CD4-positive, alpha-beta T cell (primary cell): Measurements from ENCODE around the gene AFF2. TPM values are rescaled to one million over a fixed set of nuclear protein-coding genes. Genes with fewer than 3 reads are reported as not detected.

Experiments used
- ATAC-seq: fragments of 200-7000 bp; cut with Tn5 transposase; one replicate; pipeline ENCODE4 v1.10.0; 2022; ENCODE audit warnings: mild to moderate bottlenecking; ENCODE audit not compliant: poor library complexity
- CTCF ChIA-PET: fragments of 350-600 bp; sonication (Branson Sonifier 250); formaldehyde crosslinking; loops from one replicate; lab custom pipeline; 2021; ENCODE audit warnings: antibody characterized with exemption, inconsistent platforms; lab: Charles Lee
- POLR2A ChIA-PET: fragments of 350-600 bp; sonication (Branson Sonifier 250); formaldehyde crosslinking; loops from one replicate; lab custom pipeline; 2021; ENCODE audit warnings: antibody characterized with exemption, inconsistent platforms; lab: Charles Lee
- DNase-seq, 14 experiments: peaks; one replicate each; pipeline ENCODE4 v3.0.0-alpha.2; 2013 to 2020; ENCODE audit warnings: mixed read lengths in 2 of 14
- H3K27ac ChIP-seq, 2 donors: one replicate each; pipeline versions ENCODE4 v1.5.1 to v1.7.0; 2013; ENCODE audit warnings: low read length in 2 of 2, low read depth in 1 of 2, mild to moderate bottlenecking in 1 of 2
- H3K27me3 ChIP-seq, 2 experiments: 1 replicate in 1 of 2; 2 replicates in 1 of 2; pipeline versions ENCODE4 v1.6.1 to v1.7.0; 2013; ENCODE audit warnings: low read length in 2 of 2, control low read depth in 1 of 2, mild to moderate bottlenecking in 1 of 2, moderate library complexity in 1 of 2; ENCODE audit not compliant: insufficient read depth in 2 of 2, control insufficient read depth in 1 of 2
- H3K36me3 ChIP-seq: one replicate; pipeline ENCODE4 v1.6.1; 2013; ENCODE audit warnings: low read length, control low read depth; ENCODE audit not compliant: insufficient read depth
- H3K4me1 ChIP-seq: one replicate; pipeline ENCODE4 v1.6.1; 2013; ENCODE audit warnings: low read length, control low read depth; ENCODE audit not compliant: insufficient read depth
- H3K4me3 ChIP-seq: one replicate; pipeline ENCODE4 v1.5.1; 2013; ENCODE audit warnings: mild to moderate bottlenecking, low read length, moderate library complexity
- H3K9me3 ChIP-seq, 2 experiments: 1 replicate in 1 of 2; 2 replicates in 1 of 2; pipeline versions ENCODE4 v1.6.1 to v1.7.0; 2013; ENCODE audit warnings: low read length in 2 of 2, mild to moderate bottlenecking in 2 of 2, control low read depth in 1 of 2, moderate library complexity in 1 of 2; ENCODE audit not compliant: control insufficient read depth in 1 of 2, insufficient read depth in 1 of 2
- H3K27ac Mint-ChIP-seq: one replicate; pipeline ENCODE4 v1.8.0; 2020; ENCODE audit warnings: mixed read lengths
- H3K27me3 Mint-ChIP-seq: one replicate; pipeline ENCODE4 v1.8.0; 2021; ENCODE audit warnings: mixed read lengths
- H3K36me3 Mint-ChIP-seq: one replicate; pipeline ENCODE4 v1.8.0; 2021; ENCODE audit warnings: low read depth, mixed read lengths
- H3K4me1 Mint-ChIP-seq: one replicate; pipeline ENCODE4 v1.8.0; 2021; ENCODE audit warnings: low read depth, mixed read lengths
- H3K4me3 Mint-ChIP-seq: one replicate; pipeline ENCODE4 v1.8.0; 2020; ENCODE audit warnings: mild to moderate bottlenecking, mixed read lengths
- H3K9me3 Mint-ChIP-seq: one replicate; pipeline ENCODE4 v1.8.0; 2020; ENCODE audit warnings: mixed read lengths
- intact Hi-C, 2 experiments: fragments of 100-400 bp; cut with DNase I in 1 of 2; cut with micrococcal nuclease in 1 of 2; formaldehyde crosslinking; loops; one replicate each; pipeline versions ENCODE4 v1.15.1 to v1.9.0; 2023 to 2025; cut with DNase I, micrococcal nuclease
- total RNA-seq, 174 experiments: library from RNA in 2 of 174; stranded (reverse) in 2 of 174; gene quantifications; one replicate each; pipeline ENCODE4 v1.2.3 and lab custom pipeline; 2021 to 2026
- TF ChIP-seq, protein P1 (sequence below): fragments of 200-600 bp; IDR thresholded peaks from one replicate; pipeline ENCODE4 v1.8.0; 2022; ENCODE audit warnings: antibody characterized with exemption, mild to moderate bottlenecking

Gene AFF2
- total RNA-seq, 2 experiments from 2014 or later: 5.9 to 6.2 TPM

DNA sequence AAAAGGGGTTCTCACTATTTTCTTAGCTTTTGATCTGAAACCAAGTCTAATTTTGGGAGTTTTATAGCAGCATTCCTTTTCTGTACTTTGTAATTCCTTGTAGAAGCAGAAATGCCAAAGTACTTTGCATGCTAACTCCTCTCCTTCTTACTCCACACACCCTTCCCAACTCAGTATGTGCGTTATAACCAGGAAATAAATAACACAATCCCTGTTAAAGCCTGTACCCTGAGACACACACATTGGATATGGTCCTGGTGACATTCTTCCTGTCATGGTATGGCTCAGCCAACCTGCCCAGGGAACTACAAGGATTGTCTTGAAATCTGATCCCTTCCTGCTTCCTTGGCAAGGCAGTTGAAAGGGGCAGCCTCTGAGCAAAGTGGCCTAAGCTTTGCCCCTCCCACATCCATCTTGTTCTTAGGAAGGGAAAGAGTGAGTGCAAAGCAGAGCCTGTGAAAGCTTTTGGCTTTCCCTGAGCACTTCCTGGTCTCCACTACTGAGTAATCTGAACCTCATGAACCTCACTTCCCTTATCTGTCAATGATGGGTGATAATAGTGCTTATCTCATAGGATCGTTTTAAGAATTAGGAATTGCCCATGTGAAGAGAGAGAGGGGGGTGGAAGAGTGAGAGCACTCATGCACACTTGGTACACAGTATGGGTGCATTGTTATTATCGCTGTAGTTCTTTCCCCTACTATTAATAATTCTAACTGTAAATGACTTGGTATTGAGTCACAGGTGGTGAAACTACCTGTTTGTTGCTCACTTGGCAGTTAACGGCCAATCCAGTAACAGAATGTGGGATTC is 109.3 kb downstream of the AFF2 start:
- intact Hi-C loops: no loop called here
- Mint-ChIP-seq H3K4me1 (no peaks in the 10 kb centered on the region), H3K27me3 (no peaks in the 10 kb centered on the region), H3K9me3 (peaks cover 5% of the 10 kb centered on the region), H3K4me3 (no peak overlapping the region), H3K27ac (no peak overlapping the region), H3K36me3 (peaks cover 5% of the 10 kb centered on the region)
- no peak overlapping the region for H3K4me3 ChIP-seq
- peak in 1 of 14 experiments; percentile 1 for DNase-seq
- no peak overlapping the region for H3K27ac ChIP-seq
- H3K27me3 ChIP-seq: no peaks in the 10 kb centered on the region
- no peaks in the 10 kb centered on the region for H3K4me1 ChIP-seq
- ATAC-seq: no peak
- POLR2A ChIA-PET: no interaction called here
- H3K36me3 ChIP-seq: no peaks in the 10 kb centered on the region
- CTCF ChIA-PET: no interaction called here
- H3K9me3 ChIP-seq: no peaks in the 10 kb centered on the region
- TF ChIP-seq, protein P1, sequence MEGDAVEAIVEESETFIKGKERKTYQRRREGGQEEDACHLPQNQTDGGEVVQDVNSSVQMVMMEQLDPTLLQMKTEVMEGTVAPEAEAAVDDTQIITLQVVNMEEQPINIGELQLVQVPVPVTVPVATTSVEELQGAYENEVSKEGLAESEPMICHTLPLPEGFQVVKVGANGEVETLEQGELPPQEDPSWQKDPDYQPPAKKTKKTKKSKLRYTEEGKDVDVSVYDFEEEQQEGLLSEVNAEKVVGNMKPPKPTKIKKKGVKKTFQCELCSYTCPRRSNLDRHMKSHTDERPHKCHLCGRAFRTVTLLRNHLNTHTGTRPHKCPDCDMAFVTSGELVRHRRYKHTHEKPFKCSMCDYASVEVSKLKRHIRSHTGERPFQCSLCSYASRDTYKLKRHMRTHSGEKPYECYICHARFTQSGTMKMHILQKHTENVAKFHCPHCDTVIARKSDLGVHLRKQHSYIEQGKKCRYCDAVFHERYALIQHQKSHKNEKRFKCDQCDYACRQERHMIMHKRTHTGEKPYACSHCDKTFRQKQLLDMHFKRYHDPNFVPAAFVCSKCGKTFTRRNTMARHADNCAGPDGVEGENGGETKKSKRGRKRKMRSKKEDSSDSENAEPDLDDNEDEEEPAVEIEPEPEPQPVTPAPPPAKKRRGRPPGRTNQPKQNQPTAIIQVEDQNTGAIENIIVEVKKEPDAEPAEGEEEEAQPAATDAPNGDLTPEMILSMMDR: no peak

DNA sequence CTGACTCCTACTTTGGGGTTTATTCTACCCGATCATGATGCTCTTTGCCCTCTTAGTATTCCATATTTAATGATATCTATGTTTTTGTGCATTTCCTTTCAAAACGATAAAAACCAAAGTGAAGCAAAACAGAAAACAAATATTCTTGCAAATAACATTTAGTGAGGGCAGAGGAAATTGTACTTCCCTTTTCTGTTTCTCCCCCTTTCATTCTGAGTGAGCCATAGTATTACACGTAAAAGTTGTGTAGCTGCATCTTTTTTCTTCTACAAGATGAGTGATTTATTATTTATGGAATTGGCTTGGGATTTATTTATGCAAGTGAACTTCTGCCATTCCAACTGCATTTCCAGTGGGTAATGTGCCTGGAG is 109.9 kb downstream of the AFF2 start:
- no peak for DNase-seq
- ChIA-PET POLR2A (no interaction called here), CTCF (no interaction called here)
- Histone ChIP-seq H3K9me3 (no peaks in the 10 kb centered on the region), H3K4me3 (no peak overlapping the region), H3K27ac (no peak overlapping the region), H3K27me3 (no peaks in the 10 kb centered on the region), H3K4me1 (no peaks in the 10 kb centered on the region), H3K36me3 (no peaks in the 10 kb centered on the region)
- no peak overlapping the region for H3K4me3 Mint-ChIP-seq
- no peaks in the 10 kb centered on the region for H3K4me1 Mint-ChIP-seq
- H3K36me3 Mint-ChIP-seq: peaks cover 5% of the 10 kb centered on the region
- no peak for ATAC-seq
- no peak overlapping the region for H3K27ac Mint-ChIP-seq
- H3K27me3 Mint-ChIP-seq: no peaks in the 10 kb centered on the region
- TF ChIP-seq, protein P1: no peak
- H3K9me3 Mint-ChIP-seq: peaks cover 5% of the 10 kb centered on the region
- intact Hi-C loops: no loop called here

DNA sequence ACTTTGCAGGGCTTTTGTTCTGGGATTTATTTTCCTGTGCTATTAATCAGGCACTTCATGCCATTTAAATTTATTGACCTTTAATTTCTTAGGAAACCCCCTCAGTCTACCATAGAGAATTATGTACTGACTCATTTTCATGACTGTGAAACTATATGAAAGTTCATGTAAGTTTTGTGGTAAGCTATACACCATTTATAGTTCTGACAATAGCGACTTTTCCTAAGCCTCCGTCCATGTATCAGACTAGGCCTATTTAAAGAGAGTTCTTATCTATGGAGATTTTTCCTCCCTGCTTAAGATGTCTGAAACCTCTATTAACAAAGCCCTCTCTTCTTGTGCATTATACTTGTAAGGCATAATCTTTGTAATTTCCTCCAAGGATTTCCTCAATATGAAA is 111.6 kb downstream of the AFF2 start:
- intact Hi-C loops: no loop called here
- H3K27me3 Mint-ChIP-seq: no peaks in the 10 kb centered on the region
- Histone ChIP-seq H3K9me3 (no peaks in the 10 kb centered on the region), H3K36me3 (no peaks in the 10 kb centered on the region), H3K27ac (no peak overlapping the region), H3K4me3 (no peak overlapping the region), H3K4me1 (no peaks in the 10 kb centered on the region), H3K27me3 (no peaks in the 10 kb centered on the region)
- no peak overlapping the region for H3K4me3 Mint-ChIP-seq
- CTCF ChIA-PET: no interaction called here
- POLR2A ChIA-PET: no interaction called here
- DNase-seq (no peak), ATAC-seq (no peak)
- H3K9me3 Mint-ChIP-seq: peaks cover 5% of the 10 kb centered on the region
- H3K27ac Mint-ChIP-seq: no peak overlapping the region
- H3K4me1 Mint-ChIP-seq: no peaks in the 10 kb centered on the region
- TF ChIP-seq, protein P1: no peak
- H3K36me3 Mint-ChIP-seq: peaks cover 5% of the 10 kb centered on the region
